Colonic mucosa (tissue), 4 donors: Measurements from ENCODE around the gene GPC1. TPM values are rescaled to one million over a fixed set of nuclear protein-coding genes. Genes with fewer than 3 reads are reported as not detected.

ENCODE experiments used
- DNase-seq: peaks from one replicate; pipeline ENCODE4 v3.0.0-alpha.2; 2020
- H3K27ac ChIP-seq: fragments of 200-600 bp; one replicate; pipeline ENCODE4 v1.8.0; 2021
- H3K27me3 ChIP-seq: fragments of 200-600 bp; one replicate; pipeline ENCODE4 v1.8.0; 2021
- H3K36me3 ChIP-seq: fragments of 200-600 bp; one replicate; pipeline ENCODE4 v1.8.0; 2021
- H3K4me1 ChIP-seq: fragments of 200-600 bp; one replicate; pipeline ENCODE4 v1.8.0; 2021; ENCODE audit warnings: mild to moderate bottlenecking
- H3K4me3 ChIP-seq: fragments of 200-600 bp; one replicate; pipeline ENCODE4 v1.8.0; 2021
- H3K9ac ChIP-seq, 2 donors: one replicate each; pipeline ENCODE4 v1.7.0; 2013; ENCODE audit warnings: control low read depth in 2 of 2, low read depth in 2 of 2, low read length in 2 of 2
- H3K9me3 ChIP-seq: fragments of 200-600 bp; one replicate; pipeline ENCODE4 v1.8.0; 2021
- CTCF ChIP-seq: fragments of 200-600 bp; IDR thresholded peaks from one replicate; pipeline ENCODE4 v1.8.0; 2022; ENCODE audit warnings: antibody characterized with exemption, mild to moderate bottlenecking
- intact Hi-C: fragments of 100-400 bp; cut with DNase I; formaldehyde crosslinking; loops from one replicate; pipeline ENCODE4 v1.14.1; 2022
- total RNA-seq, 2 donors: library from RNA; stranded (reverse); fragmentation: NEBNext Ultra II Directional in 1 of 2; extraction: Animal tissue kit (Norgen Biotek cat#: 25700) in 1 of 2; gene quantifications; one replicate each; pipeline ENCODE4 v1.2.1, GENCODE V29; 2021
- donor health status: healthy.
- donor health status: DM: no; HTN: no; CAD: no.
- donor health status: DM: no; HTN: no; CAD: no.

Gene GPC1
- total RNA-seq, 2 donors from 2014 or later, result 19.0 to 23.1 TPM

- Histone ChIP-seq H3K4me3 (no peak overlapping the region), H3K36me3 (no peaks in the 10 kb centered on the region), H3K27ac (no peak overlapping the region), H3K9me3 (no peaks in the 10 kb centered on the region), H3K27me3 (no peaks in the 10 kb centered on the region), H3K4me1 (no peaks in the 10 kb centered on the region), H3K9ac (no peak overlapping the region)
- no peak for DNase-seq
- no peak for TF ChIP-seq CTCF
- intact Hi-C loops, result no loop called here
Measured at GRCh38 chr2:240407090-240407489, 28.4 kb upstream of the GPC1 start.

GRCh38 chr2:240410004-240410403 is 25.5 kb upstream of the GPC1 start:
- no peak overlapping the region for H3K9ac ChIP-seq
- no peaks in the 10 kb centered on the region for H3K27me3 ChIP-seq
- no peaks in the 10 kb centered on the region for H3K9me3 ChIP-seq
- no peak overlapping the region for H3K27ac ChIP-seq
- H3K4me3 ChIP-seq, result no peak overlapping the region
- intact Hi-C loops, result no loop called here
- no peaks in the 10 kb centered on the region for H3K4me1 ChIP-seq
- TF ChIP-seq CTCF, result no peak
- no peaks in the 10 kb centered on the region for H3K36me3 ChIP-seq
- no peak for DNase-seq

GRCh38 chr2:240410808-240411207 is 24.7 kb upstream of the GPC1 start:
- H3K9ac ChIP-seq, result no peak overlapping the region
- DNase-seq, result no peak
- TF ChIP-seq CTCF, result no peak
- intact Hi-C loops, result no loop called here
- H3K4me3 ChIP-seq, result no peak overlapping the region
- H3K27ac ChIP-seq, result no peak overlapping the region
- H3K9me3 ChIP-seq, result no peaks in the 10 kb centered on the region
- H3K27me3 ChIP-seq, result no peaks in the 10 kb centered on the region
- no peaks in the 10 kb centered on the region for H3K36me3 ChIP-seq
- H3K4me1 ChIP-seq, result no peaks in the 10 kb centered on the region

GRCh38 chr2:240411261-240412160 is 24.0 kb upstream of the GPC1 start:
- H3K27me3 ChIP-seq, result no peaks in the 10 kb centered on the region
- H3K36me3 ChIP-seq, result no peaks in the 10 kb centered on the region
- H3K9me3 ChIP-seq, result no peaks in the 10 kb centered on the region
- no peak for DNase-seq
- H3K4me3 ChIP-seq, result no peak overlapping the region
- H3K9ac ChIP-seq, result no peak overlapping the region
- no peaks in the 10 kb centered on the region for H3K4me1 ChIP-seq
- intact Hi-C loops, result no loop called here
- no peak overlapping the region for H3K27ac ChIP-seq
- no peak for TF ChIP-seq CTCF

- Histone ChIP-seq H3K4me3 (no peak overlapping the region), H3K4me1 (no peaks in the 10 kb centered on the region), H3K27me3 (no peaks in the 10 kb centered on the region), H3K27ac (no peak overlapping the region), H3K9me3 (no peaks in the 10 kb centered on the region), H3K36me3 (no peaks in the 10 kb centered on the region), H3K9ac (no peak overlapping the region)
- intact Hi-C loops, result no loop called here
- TF ChIP-seq CTCF, result no peak
- DNase-seq, result no peak
Measured at GRCh38 chr2:240412211-240412861, 23.1 kb upstream of the GPC1 start.
